Muscle of arm (tissue), 12 donors: ENCODE results near the gene MRPS26. TPM values are rescaled to one million over a fixed set of nuclear protein-coding genes. Genes with fewer than 3 reads are reported as not detected.
"Not testable (repeated sequence)": the region's sequence is repeated elsewhere in the genome, so short reads cannot be mapped to it uniquely, and the experiment has no call there.

Experiments used
- DNase-seq: peaks from one replicate; pipeline ENCODE4 v3.0.0-alpha.2; 2013
- polyA plus RNA-seq, 12 donors: library from polyadenylated mRNA; unstranded; fragments of 120-200 nt; gene quantifications; one replicate each; pipeline ENCODE4 v1.2.1, GENCODE V29; 2013; ENCODE audit not compliant: insufficient read length in 12 of 12

MRPS26 gene
- polyA plus RNA-seq, 12 donors = 23.0 to 38.0 (median 28.4) TPM; not detected in 1

DNA sequence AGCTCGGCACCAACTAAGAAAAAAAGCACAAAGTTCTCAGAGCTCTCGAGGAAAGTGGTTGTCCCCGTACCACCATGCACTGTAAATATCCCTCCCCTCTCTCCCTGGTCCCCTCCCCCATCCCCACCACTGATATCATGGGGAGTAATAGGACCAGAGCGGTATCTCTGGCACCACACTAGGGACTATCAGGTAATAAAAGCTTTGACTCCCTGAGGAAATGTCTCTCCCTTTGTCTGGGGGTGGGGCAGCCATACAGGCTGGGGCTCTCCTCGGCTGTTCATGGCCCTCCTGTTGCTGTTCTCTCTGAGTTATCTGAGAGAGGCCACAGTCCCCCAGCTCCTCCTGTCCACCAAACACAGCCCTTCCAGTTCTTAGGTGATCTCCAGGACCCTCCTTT lies 7.4 kb upstream of the MRPS26 start:
- DNase-seq = no peak

DNA sequence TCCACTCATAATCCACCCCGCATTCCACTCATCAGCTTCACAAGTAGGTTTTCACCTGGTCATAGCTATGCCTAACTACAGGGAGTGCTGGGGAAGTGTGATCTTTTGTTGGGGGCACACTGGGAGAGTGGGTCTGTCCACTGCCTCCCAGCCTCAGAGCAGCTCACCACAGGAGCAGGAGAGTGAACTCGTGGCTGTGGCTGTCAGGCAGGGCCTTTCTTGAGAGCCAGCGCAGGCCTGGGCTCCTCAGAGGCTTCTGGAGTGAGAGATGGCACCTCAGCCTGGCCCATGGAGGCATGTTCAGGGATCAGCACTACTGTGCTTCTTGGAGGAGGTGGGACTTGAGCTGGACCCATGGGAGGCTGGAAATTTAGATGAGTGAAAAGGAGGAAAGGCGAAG lies 6.4 kb upstream of the MRPS26 start:
- no peak for DNase-seq

DNA sequence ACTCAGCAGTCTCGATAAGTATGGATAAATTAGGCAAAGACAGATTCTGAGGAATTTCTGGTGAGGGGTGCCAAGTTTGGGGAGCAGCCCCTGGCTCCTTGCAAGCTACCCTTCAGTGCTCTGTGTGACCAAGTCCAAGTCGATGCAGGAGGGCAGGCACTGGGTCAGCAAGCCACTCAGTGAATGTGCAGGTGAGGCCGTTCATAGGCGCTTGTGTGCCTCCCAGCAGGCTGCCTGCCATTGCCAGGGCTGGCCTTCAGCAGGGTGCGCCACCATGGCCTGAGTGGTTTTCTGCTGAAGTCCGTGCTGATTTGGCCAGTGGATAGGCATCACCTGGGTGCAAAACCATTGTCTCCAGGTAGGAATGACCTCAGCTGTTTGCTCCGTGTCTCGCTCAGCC lies 5.8 kb upstream of the MRPS26 start:
- no peak for DNase-seq

DNA sequence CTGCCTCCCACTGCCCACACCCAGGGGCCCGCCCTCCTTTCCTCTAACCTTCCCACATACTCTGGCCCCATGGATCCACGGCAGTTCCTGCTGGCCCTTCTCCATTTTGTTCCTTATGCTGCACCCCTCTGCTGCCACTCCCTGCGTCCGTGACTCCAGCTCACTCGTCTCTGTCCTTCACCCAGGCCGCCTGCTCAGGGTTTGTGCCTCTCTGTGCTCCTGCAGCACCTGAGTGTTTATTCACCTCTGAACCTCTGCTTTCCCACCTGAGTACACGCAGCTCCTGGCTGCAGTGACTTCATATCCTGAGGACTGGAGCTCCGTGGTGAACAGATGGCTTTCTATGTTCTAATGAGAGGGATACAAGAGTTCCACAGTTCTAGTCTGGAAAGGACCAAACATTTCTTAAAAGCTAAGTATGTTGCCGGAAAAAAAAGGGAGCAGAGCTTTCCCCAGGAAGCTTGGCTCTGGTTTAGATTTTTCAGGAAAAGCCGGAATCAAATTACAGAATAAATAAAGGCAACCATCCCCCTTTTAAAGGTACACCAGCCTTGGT lies 3.9 kb upstream of the MRPS26 start:
- peak; percentile 59 for DNase-seq

DNA sequence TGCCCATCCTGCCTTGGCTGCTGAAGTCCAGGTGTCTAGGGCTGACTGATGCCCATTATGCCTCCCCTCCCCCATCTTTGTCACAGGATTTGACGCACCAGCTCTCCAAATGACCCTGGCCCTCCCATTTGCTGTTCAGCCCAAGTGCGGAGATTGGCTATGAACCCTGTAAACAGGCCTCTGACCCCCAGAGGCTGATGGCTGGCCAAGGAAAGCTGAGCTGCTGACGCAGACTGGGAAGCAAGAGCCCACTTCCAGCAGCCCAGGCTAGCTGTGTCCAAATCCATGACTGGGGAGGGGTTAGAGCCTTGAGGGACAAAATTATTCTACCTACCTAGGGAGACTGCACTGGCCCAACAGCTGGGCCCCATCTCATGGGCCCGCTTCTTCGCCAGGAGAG lies 3.2 kb upstream of the MRPS26 start:
- peak; percentile 66 for DNase-seq

DNA sequence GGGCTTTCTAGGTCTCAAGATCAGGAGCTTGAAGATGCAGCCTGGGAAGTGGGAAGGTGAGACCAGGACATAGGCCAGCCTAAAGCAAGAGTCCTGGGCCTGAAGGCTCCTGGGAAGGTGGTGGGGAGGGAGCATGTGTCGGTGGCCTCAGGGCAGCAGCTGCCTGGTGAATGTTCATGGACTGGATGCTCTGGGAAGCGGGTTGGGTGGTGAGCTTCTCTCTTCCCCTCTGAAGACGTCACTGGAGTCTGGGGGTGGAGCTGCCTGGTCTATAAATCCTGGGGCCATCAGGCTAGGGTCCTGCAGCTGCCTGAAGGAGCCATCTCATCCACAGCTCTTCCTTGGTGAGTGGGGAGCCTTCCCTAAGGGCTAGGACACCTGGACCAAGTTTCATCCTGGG lies 2.5 kb upstream of the MRPS26 start, which contains the start of gene GNRH2:
GNRH2 (plus strand) TSS at position 301 of the 400 bp plus-strand sequence. CDS start 793 bp downstream, outside the sequence.
- no peak for DNase-seq

DNA sequence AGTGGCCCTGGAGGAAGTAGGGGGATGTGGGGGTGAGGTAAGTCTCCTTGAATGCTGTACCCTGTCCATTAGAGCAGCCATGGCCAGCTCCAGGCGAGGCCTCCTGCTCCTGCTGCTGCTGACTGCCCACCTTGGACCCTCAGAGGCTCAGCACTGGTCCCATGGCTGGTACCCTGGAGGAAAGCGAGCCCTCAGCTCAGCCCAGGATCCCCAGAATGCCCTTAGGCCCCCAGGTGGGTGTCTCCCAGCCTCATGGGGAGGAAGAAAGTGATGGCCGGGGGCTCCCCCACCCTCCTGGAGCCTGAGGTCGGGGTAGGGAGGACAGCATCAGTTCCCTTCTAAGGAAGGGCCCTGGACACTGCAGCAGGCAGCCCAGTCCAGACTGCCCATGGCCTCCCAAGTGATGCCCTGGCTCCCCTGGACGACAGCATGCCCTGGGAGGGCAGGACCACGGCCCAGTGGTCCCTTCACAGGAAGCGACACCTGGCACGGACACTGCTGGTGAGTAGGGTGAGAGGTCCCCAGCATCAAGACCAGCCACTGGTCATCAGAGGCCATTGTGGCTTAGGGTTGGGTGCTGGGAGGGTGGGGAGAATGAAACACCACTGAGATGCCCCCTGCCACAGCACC lies 1.4 kb upstream of the MRPS26 start:
- DNase-seq = no peak

DNA sequence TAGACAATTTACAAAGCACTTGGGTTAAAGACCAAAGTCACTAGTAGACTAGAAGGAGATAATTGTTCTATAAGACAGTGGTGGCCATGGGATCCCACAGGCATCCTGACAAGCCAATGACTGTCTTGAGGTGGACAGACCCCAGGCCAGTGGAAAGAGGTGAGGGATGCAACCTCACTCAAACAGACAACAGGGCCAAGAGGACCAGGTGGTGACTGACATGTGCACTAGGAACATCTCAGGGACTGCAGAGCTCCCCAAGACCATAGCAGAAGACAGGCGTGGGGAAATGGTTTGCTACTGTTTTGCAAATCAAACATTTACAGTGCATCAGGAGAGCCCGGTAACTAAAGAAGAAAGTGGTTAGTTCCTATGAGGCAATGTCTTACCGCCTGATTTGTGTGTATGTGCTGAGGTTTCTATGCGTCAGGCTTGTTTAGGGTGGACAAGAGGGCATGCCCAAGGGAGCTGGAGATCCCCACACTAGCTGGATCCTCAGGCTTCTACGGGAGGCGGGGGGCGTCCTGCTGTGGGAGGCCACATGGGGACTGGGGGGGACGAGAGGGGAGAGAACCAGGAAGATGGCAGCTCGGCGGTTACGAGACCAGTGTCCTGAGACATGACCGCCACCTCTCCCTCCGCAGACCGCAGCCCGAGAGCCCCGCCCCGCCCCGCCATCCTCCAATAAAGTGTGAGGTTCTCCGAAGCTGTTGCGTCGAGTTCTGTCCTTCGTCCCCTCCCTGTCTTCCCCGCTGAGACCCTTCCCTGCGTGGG lies 623 bp upstream of the MRPS26 start:
- DNase-seq = no peak

DNA sequence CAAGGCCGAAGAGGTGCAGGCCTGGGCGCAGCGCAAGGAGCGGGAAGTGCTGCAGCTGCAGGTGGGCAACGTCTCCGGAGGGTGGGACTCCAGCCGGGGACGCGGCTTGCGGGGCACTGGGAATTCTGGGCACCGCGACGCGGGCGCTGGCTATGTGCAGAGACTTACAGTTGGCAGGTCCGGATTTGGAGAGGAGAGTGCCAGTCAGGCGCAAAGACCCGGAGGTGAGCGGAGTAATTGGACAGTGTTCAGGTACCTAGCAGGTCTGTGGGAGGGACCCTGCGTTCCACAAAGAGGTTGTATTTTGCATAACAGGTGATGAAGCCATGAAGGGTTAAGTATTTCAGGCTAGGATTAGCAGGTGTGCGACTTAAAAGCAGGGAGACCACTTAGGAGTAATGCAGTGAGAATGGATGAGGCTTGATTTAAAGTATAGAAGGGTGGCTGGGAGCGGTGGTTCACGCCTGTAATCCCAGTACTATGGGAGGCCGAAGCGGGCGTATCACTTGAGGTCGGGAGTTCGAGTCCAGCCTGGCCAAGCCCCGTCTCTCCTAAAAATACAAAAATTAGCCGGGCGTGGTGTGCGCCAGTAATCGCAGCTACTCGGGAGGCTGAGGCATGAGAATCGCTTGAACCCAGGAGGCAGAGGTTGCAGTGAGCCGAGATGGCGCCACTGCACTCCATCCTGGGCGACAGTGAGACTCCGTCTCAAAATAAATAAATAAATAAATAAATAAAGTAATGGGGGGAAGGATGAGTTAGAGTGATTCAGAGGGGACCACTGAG lies 1.0 kb downstream of the MRPS26 start:
- no peak for DNase-seq

DNA sequence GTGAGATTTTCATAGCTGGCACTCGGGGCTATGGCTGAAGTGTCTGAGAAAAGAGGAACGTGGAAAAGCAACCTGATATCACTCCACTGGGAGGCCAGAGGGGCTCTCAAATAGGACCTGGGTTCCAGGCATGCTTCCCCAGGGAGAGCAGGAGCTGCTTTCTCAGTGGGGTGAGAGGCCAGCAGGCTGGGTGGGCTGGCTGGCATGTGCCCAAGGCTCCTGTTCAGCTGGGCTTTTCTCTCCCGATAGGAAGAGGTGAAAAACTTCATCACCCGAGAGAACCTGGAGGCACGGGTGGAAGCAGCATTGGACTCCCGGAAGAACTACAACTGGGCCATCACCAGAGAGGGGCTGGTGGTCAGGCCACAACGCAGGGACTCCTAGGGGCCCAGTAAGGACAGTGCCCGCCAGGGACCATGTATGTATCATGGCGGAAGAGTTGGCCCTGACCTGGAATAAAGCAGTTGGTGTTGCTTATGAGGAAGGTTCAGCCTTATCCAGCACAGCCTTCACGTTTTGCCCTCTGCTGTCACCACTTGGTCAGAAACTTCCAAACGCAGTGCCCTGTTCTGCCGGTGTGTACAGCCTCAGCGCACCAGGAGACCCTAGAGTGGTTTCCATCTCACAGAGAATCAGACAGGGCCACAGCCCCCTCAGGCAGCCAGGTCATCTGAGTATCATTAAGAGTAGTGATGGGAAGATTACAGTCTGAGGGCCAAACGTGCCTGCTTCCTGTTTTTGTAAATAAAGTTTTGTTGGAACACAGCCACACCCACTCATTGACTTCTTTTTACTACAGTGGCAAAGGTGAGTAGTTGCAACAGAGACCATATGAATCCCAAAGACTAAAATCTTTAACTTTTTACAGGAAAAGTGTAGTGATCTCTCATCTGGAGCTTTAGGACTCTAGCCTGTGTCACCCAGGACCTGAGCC lies 1.9 kb downstream of the MRPS26 start:
- no peak for DNase-seq

DNA sequence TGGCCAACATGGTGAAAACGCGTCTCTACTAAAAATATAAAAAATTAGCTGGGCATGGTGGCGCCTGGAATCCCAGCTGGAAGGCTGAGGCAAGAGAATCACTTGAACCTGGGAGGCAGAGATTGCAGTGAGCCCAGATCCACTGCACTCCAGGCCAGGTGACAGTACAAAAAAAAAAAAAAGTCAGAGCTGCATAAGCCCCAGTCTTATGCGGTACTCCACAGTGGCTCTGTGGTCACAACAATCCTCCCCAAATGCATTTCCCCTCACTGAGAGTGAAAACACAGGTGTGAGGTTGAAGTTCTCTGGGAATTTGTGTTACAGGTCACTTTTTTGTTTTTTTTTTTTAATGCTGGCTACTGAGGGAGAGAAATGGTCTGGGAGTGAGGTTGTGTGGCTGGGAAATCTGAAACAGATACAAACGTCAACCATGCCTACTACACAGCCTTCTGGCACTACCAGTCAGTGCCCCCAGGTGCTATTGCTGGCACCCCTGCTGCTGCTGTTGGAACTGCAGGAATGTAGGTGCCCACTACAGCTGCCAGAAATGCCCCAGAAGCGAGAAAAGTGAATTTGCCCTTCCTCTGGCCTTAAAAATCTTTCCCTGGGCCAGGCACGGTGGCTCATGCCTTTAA lies 5.7 kb downstream of the MRPS26 start:
- no peak for DNase-seq

DNA sequence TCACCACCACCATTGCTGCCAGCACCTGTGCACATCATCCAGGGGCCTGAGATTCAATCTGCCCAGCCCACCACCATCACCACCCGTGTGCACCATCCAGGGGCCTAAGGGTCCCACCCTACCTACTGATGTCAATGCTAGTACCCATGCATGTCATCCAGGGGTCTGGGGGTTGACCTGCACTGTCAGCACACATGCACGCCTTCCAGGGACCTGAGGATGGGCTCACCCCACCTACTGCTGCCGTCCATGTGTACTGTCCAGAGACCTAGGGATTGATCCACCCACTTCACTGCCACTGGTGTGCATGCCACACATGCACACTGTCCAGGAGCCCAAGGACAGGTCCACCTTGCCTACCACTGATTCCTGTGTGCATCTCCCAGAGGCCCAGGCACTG lies 13.6 kb downstream of the MRPS26 start:
- no peak for DNase-seq

DNA sequence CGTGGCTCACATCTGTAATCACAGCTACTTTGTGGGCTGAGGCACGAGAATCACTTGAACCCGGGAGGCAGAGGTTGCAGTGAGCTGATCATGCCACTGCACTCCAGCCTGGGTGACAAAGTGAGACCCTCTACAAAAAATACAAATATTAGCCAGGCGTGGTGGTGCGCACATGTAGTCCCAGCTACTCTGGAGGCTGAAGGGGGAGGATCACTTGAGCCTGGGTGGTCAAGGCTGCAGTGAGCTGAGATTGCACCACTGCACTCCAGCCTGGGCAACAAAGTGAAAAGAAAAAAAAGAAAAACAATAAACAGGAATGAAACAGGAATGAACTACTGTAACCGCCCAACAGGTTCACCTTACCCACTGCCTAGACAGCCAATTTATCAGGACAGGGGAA lies 18.3 kb downstream of the MRPS26 start:
- not testable (repeated sequence) for DNase-seq

DNA sequence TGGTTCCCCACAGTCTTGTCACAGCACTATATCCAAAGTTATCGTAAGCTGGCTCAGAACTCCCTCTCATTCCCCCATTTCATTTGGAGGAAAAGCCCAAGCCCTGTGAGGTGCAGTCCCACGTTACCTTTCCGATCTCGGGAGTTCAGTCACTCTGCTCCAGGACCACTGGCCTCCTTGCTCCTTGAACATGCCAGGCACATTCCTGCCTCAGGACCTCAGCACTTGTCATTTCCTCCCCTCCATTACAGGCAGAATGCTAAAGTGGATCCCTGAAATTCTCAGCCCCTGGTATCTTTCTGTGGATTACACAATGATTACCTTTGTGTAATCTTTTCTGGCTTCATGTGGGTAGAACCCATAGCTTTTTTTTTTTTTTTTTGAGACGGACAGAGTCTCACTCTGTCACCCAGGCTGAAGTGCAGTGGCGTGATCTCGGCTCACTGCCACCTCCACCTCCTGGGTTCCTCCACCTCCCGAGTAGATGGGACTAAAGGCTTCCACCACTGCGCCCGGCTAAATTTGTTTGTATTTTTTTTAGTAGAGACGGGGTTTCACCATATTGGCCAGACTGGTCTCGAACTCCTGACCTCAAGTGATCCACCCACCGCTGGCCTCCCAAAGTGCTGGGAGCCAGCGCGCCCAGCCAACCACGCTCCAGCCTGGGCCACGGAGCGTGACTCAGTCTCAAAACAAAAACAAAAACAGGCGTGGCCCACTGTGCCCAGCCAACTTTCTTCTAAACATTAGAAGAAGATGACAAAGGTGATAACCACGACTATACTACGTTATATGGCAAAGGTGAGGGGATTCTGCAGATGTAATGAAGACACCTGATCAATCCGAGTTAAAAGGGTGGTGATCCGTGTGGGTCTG lies 21.5 kb downstream of the MRPS26 start:
- no peak for DNase-seq

DNA sequence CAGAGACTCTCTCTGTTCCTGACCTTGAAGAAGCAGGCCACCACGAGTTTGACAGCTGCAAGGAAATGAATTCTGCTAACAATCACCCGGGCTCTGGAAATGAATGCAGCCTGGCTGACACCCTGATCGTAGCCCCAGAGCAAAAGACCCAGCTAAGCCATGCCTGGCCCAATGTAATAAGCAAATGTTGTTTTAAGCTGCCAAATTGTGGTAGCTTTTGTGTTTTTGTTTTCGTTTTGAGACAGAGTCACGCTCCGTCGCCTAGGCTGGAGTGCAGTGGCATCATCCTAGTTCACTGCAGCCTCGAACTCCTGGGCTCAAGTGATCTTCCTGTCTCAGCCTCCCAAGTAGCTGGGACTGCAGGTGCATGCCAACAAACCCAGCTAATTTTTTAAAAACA lies 22.2 kb downstream of the MRPS26 start:
- no peak for DNase-seq

DNA sequence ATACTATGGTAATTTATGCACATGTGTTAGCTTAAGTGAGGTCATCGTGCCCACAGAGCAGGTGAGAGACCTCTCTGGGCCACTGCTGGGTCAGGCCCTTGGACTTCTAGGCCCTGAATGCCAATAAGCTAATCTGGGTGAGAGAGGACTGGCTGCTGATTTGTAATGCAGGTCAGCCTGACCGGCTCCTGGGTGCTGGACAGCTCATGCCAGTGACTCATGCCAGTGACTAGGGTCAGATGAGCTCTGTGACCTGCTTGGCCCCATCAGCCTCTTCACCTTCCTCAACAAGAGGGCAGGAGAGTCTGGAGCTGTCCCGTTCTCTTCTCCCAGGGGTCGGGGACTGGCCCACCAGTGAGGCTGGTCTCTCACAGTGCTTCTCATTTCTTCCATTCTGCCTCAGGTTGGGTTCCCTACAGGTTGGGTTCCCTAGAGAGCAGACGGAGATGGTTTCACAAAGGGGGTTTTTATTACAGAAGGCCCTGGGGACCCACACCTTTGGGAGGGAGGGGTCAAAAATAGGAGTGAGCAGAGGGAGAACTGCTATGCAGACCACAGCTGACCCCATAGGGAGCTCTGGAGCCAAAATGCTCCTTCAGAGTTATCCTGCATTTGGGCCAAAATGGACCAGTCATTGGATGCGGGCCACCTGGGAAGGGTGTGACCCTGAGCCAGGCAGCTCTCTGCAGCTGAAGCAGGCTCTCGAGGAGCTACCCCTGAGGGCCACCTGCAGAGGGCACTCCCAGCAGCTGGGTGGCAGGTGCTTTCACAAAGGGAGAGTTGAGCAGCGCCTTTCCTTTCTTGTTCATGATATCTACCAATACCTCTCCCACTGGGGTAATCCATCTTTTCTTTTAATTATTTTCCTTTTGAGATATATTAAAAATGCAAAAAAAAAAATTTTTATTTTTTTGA lies 23.4 kb downstream of the MRPS26 start:
- no peak for DNase-seq

DNA sequence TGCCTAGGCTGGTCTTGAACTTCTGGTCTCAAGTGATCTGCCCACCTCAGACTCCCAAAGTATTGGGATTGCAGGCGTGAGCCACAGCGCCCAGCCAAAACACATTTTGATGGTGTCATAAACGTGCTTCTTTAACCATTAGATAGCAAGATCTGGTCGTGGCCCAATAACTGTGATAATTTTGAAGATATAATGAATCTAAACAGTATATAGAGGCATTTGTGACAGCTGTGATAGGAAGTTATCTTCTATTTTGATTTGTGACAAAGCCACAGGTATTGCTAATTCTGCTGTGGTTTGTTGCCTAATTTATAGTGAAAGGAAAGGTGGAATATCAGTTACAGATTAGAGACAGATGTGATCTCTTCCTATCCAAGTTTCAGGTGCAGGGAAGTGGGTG lies 24.9 kb downstream of the MRPS26 start:
- DNase-seq = no peak

DNA sequence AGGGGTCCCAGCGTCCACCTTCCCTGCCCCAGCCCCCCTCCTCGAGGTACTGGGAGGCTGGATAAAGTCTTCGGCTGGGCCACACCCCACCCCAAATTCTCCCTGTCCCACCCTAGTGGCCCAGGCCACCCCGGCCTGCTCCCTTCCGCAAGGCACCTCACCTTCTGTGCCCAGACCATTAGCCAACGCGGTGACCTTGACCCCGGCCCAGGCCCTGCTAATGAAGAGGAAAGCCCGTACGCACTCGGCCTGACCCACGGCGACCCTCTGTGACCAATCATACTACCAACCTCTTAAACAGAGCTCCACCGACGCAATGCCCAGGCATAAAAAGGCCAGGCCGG lies 25.4 kb downstream of the MRPS26 start:
- no peak for DNase-seq
